Common myeloid progenitor, CD34-positive (primary cell): ENCODE measurements around the gene HNRNPH3.

Experiments used
- CTCF ChIA-PET: fragments of 350-600 bp; sonication (Branson Sonifier 250); formaldehyde crosslinking; loops from one replicate; lab custom pipeline; 2021; ENCODE audit warnings: antibody characterized with exemption; lab: Charles Lee
- POLR2A ChIA-PET: fragments of 350-600 bp; sonication (Branson Sonifier 250); formaldehyde crosslinking; loops from one replicate; lab custom pipeline; 2021; ENCODE audit warnings: antibody characterized with exemption; lab: Charles Lee
- DNase-seq, 3 donors: peaks; one replicate each; pipeline versions ENCODE4 v3.0.0 to v3.0.0-alpha.2; 2013
- H3K27ac ChIP-seq, 2 experiments: 1 replicate in 1 of 2; 2 replicates in 1 of 2; pipeline ENCODE4 v1.7.0; 2013; ENCODE audit warnings: inconsistent platforms in 2 of 2, low read length in 2 of 2, mild to moderate bottlenecking in 2 of 2, low read depth in 1 of 2, moderate library complexity in 1 of 2; ENCODE audit not compliant: severe bottlenecking in 2 of 2, insufficient read depth in 1 of 2, poor library complexity in 1 of 2
- H3K27me3 ChIP-seq, 5 experiments: replicated peaks in 2 of 5; 1 replicate in 3 of 5; 2 replicates in 2 of 5; pipeline versions ENCODE4 v1.6.1 to v1.7.0; 2013; ENCODE audit warnings: low read length in 4 of 5, mild to moderate bottlenecking in 2 of 5, moderate library complexity in 2 of 5, inconsistent platforms in 1 of 5; ENCODE audit not compliant: insufficient read depth in 5 of 5, control insufficient read depth in 4 of 5
- H3K36me3 ChIP-seq, 4 experiments: 1 replicate in 2 of 4; 2 replicates in 2 of 4; pipeline versions ENCODE4 v1.6.1 to v1.7.0; 2013; ENCODE audit warnings: low read length in 3 of 4, control low read depth in 1 of 4, mild to moderate bottlenecking in 1 of 4; ENCODE audit not compliant: control insufficient read depth in 4 of 4, insufficient read depth in 4 of 4
- H3K4me1 ChIP-seq, 4 experiments: 1 replicate in 3 of 4; 2 replicates in 1 of 4; pipeline versions ENCODE4 v1.6.1 to v1.7.1; 2013; ENCODE audit warnings: low read length in 3 of 4, mild to moderate bottlenecking in 3 of 4, control low read depth in 1 of 4, inconsistent platforms in 1 of 4, moderate library complexity in 1 of 4; ENCODE audit not compliant: control insufficient read depth in 4 of 4, insufficient read depth in 4 of 4; ENCODE audit errors: control extremely low read depth in 1 of 4
- H3K4me3 ChIP-seq, 7 experiments: 1 replicate in 4 of 7; 2 replicates in 3 of 7; pipeline versions ENCODE4 v1.5.1 to v1.7.0; 2013; ENCODE audit warnings: mild to moderate bottlenecking in 7 of 7, low read length in 6 of 7, moderate library complexity in 6 of 7, inconsistent platforms in 2 of 7, low read depth in 2 of 7, control low read depth in 1 of 7; ENCODE audit not compliant: insufficient read depth in 4 of 7, control insufficient read depth in 1 of 7; ENCODE audit errors: extremely low read depth in 1 of 7
- H3K9me3 ChIP-seq, 5 experiments: 1 replicate in 4 of 5; 2 replicates in 1 of 5; pipeline versions ENCODE4 v1.6.1 to v1.7.1; 2013; ENCODE audit warnings: low read length in 4 of 5, mild to moderate bottlenecking in 2 of 5, inconsistent platforms in 1 of 5, low read depth in 1 of 5, moderate library complexity in 1 of 5; ENCODE audit not compliant: control insufficient read depth in 4 of 5, insufficient read depth in 2 of 5; ENCODE audit errors: control extremely low read depth in 1 of 5
- WGBS: methylation state at CpG from one replicate; pipeline ENCODE4 v1.1.5; 2013; ENCODE audit not compliant: insufficient coverage; 5-methylcytosine and 5-hydroxymethylcytosine counted together

HNRNPH3 gene

GRCh38 chr10:68385740-68386139 lies 53.9 kb downstream of the HNRNPH3 start:
- whole genome bisulfite sequencing: no CpG with 5 or more reads among the region's 2 CpGs
- no peak overlapping the region for H3K27ac ChIP-seq
- H3K36me3 ChIP-seq: peaks cover 10 to 45% (median 37%) of the 10 kb centered on the region in 4 experiments
- no peak for DNase-seq
- H3K4me1 ChIP-seq: no peaks in the 10 kb centered on the region
- H3K4me3 ChIP-seq: no peak overlapping the region
- CTCF ChIA-PET: interaction anchor here (1.0 to 1.2 kb wide), 4 partner anchors 8 to 524 kb away, joined by 3 to 4 read pairs (median 3); no protein-coding TSS in a partner anchor
- H3K9me3 ChIP-seq: no peaks in the 10 kb centered on the region
- POLR2A ChIA-PET: no interaction called here
- H3K27me3 ChIP-seq: no peaks in the 10 kb centered on the region
